Midbrain (tissue), 1 donor: Measurements from ENCODE around the gene MAN1A1.

ENCODE experiments used
- DNase-seq: peaks from one replicate; lab custom pipeline; 2025; lab: John Stamatoyannopoulos, UW

Gene MAN1A1

GRCh38 chr6:119195204-119195603 lies 154.4 kb downstream of the MAN1A1 start:
- no peak for DNase-seq

DNA sequence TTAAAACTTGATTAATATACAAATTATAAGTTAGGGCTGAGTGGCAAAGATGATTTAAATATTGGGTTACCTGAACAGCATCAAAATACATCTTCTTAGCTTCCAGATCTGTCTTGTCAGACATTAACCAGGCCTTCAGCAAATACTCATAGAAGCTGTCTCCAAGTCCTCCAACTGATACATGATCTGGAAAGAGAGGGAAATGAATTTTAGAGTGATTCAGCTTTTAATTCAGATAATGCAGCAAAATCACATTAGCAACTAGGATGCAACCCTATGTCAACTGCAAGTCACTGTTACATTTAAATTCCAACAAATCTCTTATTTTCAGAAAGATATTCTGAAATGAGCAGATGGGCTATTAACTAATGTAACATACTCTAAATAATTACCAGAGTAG lies 155.9 kb downstream of the MAN1A1 start:
- DNase-seq = no peak

DNA sequence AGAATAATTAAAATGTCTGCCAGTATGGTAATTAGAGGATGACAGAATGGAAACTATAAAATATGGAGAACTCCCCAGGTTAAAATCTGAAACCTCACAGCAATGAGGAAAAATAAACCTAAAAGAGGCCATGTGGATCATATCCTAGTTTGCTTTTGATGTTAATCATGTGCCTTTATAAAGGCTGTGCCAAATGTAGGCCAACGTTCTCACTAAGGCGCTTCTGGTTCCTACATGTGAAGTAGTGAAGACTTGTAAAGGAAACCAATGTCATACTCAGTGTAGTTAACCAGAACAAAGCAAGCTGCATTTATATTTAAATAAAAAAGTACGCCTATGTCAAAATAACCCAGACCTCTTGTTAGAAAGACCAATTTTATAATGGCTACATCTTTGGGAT lies 157.4 kb downstream of the MAN1A1 start:
- no peak for DNase-seq

- no peak for DNase-seq
Observed at GRCh38 chr6:119190176-119190575, 159.4 kb downstream of the MAN1A1 start.

DNA sequence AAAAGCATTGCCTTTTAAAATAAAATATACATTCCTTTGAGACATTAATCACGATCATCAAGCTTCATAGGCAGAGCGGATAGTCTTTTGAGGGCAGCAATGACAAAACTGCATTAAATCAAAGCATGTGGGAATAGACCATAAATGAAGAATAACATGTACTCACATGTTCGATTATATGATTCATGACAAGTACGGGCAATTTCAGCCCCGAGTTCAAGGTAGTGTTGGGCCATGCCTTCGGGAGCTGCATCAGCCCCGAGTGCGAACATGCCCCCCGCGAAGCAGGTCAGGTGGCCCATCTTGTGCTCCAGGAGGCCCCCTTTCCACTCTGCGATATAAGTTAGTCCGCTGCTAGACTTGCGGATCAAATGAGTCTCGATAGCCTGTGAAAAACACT lies 160.1 kb downstream of the MAN1A1 start:
- no peak for DNase-seq

GRCh38 chr6:119187596-119187995 lies 162.0 kb downstream of the MAN1A1 start:
- no peak for DNase-seq

DNA sequence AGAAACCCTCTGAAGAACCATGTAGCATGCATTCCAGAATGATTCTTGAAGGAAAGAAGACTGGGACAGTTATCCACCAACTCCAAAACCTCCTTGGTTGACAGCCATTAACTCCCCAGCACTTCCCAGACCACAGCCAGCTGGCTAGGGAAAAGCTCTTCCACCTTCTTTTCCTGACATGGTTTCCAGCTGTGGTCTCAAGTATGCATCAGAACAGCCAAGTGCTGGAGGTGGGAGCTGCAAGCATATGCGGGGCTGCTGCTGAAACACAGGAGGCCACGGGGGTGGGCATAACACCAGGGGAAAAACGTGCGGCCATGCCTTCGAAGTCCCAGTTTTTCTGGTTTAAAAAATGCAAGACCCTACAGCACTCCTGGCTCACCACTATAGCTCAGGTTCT lies 163.1 kb downstream of the MAN1A1 start:
- DNase-seq = no peak

DNA sequence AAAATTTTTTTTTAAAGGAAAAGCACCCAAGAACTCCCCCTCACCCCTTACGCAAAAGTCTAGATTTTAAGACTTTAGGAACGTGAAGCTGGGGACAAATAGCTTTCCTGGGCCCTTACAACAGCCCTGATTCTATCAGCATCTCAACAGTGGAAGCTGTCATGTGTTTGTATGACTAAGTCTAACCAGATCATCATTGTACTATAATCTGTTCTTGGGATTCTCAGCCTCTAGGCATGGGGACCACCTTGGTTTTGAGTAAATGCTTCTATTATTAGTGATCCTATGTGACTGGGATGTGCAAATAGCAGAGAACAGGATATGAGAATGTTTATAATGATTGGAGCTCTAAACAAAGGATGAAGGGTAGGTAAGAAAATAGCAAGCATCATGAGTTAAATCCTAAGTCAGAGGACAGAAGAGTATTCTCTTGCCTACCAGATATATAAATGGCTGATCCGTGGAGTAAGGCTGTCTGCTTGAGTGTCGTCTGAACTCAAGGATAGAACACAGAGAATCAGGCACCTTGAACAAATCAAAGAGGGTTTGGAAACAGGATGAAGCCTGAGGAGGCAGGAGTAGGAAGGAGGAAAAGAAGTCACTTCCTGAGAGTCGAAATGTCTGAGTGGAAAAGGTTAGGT lies 165.4 kb downstream of the MAN1A1 start:
- DNase-seq = no peak

DNA sequence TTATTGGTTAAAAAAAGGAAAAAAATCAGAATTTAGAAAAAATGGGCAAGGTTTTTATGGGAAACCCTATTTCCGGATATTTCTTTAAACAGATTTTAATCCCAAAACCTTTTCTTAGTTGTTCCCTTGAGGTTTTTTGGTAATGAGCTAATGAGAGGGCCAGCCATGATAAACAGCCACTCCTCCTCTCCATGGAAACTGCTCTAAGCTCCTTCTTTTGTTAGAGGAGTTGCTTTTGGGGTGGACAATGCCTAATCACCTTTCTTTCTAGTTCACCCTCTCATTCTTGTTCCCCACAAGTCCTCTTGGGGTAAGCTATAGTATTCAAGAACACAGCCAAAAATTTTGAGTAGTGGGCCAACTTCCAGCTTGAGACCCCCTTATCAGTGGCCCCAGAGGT lies 166.1 kb downstream of the MAN1A1 start:
- no peak for DNase-seq

DNA sequence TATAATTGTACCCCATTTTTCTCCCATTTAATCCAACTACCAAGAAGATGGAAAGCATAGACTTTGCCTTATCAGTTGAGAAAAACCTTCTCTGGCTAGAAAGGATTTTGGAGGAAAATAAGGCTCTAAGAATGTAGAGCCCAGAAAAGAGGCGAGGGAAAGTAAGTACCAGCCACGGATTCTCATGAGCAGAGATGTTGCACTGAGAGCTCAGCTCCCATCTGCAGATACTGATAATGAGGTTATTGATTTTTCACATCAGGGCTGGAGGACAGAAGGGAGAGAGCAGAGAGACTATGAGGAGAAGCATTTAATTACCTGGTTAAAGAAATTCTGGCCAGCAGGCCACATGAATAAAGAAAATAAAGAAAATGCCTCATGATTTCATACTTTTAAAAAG lies 166.7 kb downstream of the MAN1A1 start:
- no peak for DNase-seq

DNA sequence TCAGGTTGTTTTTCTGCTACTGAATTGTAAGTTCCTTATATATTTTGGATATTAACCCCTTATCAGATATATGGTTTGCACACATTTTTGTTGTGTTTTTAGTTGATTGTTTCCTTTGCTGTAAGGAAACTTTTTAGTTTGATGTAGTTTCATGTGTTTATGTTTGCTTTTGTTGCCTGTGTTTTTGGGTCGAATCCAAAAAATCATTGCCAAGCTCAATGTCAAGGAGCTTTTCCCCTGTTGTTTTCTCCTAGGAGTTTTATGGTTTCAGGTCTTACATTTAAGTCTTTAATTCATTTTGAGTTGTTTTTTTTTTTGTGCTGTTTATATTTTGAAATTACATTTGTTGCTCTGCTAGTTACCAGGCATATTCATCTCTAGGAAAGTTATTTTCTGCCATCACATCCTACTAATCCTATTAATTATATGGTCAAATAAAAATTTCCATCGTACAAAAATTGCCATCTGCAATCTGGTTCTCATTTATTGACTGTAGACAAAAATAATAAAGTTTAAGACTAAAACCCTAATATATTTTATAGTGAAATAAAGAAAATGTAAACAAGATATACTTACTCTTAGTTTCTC lies 167.3 kb downstream of the MAN1A1 start:
- no peak for DNase-seq

DNA sequence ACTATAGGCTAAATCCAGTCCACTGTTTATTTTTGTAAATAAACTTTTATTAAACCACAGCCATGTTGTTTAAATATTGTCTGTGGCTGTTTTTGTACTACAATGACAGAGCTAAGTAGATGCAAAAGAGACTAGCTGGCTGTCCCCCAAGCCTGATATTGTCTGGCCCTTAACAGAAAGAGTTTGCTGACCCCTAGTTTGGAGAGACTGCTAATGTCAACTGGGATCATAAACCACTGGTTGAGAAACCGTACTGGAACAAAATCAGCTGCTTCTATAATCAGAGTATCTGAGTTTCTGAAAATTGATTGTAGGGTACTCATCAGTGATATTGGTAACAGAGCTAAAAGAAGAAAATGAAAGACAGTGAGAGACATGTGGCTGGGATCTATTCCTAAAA lies 168.5 kb downstream of the MAN1A1 start:
- no peak for DNase-seq

- DNase-seq = no peak
Observed at GRCh38 chr6:119179842-119180241, 169.7 kb downstream of the MAN1A1 start.

- DNase-seq = no peak
Observed at GRCh38 chr6:119179062-119179461, 170.5 kb downstream of the MAN1A1 start.

DNA sequence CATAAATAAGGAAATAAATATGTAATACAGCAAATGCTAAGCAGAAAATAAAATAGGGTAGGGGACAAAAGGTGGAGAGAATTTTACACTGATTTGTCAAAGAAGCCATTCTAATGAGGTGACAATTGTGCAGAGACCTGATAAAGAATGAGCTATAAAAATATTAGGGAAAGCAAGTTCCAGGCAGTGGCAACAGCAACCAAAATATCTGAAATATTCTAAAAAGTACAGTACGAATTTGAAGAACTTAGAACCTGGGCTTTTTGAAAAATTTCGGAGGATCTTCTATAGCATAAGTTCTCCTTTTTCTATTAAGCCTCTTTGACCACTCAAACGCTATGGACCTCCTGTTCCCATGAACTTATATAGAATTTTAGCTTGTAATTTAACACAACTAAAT lies 173.1 kb downstream of the MAN1A1 start:
- no peak for DNase-seq

GRCh38 chr6:119174879-119175817 lies 174.4 kb downstream of the MAN1A1 start:
- no peak for DNase-seq

- DNase-seq = no peak
Observed at GRCh38 chr6:119174085-119174445, 175.5 kb downstream of the MAN1A1 start.

DNA sequence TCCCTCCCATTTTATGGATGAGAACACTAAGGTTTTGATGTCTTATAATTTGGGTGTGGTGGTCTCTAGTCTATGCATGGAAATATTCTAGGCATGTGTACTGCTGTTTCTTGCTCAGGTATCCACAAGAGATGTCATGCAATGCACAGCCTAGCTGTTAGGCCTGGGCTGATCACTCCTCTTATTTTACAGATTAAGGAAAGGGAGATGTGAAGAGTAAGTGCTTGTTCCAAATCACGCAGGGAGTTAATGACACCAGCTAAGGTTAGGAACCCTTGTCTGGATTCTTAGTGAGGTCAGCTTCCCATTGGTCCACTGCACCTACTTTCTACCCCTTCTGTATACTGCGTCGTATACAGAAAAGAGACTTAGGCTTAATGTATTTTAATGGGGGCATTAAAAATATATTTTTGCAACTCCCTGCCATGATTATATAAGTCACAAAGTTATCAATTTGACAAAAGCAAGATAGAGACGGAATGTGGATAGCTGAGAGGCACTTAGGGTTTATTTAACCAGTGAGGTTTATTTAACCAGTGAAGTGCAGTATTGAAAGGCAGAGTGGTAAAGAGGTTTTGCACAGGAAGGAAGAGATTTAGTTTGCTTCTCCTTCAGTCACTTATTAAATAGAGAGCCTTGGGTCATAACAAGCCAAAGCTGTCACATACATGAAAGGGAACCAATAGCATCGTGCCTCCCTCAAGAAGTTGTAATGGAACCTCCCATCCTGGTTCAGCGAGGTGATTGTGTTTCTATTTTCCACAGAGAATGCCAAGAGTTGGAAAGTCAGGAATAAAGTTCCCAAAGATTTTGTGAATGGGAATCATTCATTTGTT lies 176.1 kb downstream of the MAN1A1 start:
- DNase-seq = no peak

DNA sequence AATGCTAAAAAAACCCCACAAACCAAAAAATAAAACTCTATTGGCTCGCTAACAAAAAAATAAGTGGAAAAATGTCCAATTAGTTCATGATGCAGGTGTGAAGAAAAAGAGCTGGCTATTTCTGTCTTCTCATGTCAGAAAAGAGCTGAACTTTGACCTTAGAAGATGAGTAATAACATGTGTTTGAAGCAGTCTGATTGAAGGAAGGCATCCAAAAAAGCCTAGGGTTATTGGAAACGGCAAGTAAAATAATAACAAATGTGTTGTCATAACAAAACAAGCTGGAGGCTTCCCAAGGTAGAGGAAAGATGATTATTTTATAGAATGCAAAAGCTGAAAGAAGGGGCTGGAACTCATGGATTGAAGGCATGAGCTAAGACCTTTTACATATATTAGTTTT lies 176.7 kb downstream of the MAN1A1 start:
- no peak for DNase-seq

DNA sequence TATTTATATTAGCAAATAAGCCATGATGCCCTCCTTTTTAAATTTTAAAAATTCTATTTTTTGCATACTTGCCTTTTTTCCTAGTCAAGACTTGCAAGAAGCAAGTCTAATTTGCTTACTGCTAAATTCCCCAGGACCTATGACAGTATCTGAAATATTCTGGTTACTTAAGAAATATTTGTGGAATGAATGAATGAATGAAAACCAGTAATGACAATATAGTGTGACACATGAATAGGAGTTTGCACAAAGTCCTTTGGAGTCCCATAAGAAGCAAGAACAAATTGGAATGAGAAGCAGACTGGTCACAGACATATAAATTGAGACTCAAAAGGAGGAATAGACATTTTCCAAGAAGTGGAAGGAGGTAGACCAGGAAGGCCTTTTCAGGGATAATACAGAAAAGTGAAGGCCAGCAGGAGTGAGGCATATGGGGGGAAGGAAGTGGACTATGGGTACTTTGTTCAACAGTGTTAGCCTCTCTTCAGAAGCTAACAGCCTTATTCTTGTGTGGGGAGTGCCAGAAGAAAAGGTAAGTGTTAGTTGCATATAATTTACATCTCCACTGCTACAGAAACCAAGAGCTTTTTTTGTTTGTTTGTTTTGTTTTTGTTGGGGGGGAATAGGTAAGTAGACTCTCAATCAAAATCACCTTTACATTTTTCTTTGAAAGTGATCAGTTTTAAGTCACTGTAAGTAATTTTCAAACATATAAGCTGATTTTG lies 177.5 kb downstream of the MAN1A1 start:
- DNase-seq = no peak

GRCh38 chr6:119171088-119171841 lies 178.3 kb downstream of the MAN1A1 start:
- DNase-seq = no peak
